HEK293 (cell line): ENCODE results near the gene GMDS.

ENCODE experiments used
- CTCF ChIP-seq: fragments of 450-650 bp; formaldehyde crosslinking; IDR thresholded peaks from 2 replicates; pipeline ENCODE4 v1.5.1; 2016; ENCODE audit warnings: missing biosample characterization, missing genetic modification characterization
- ZBTB11 ChIP-seq: fragments of 450-650 bp; formaldehyde crosslinking; conservative IDR thresholded peaks from 2 replicates; pipeline ENCODE4 v1.5.1; 2016; ENCODE audit warnings: low read depth, missing biosample characterization, missing genetic modification characterization
- ZBTB21 ChIP-seq: fragments of 450-650 bp; formaldehyde crosslinking; IDR thresholded peaks from 2 replicates; pipeline ENCODE4 v1.5.1; 2017; ENCODE audit warnings: missing biosample characterization, missing genetic modification characterization
- ZNF114 ChIP-seq: fragments of 450-650 bp; formaldehyde crosslinking; IDR thresholded peaks from 2 replicates; pipeline ENCODE4 v1.5.0; 2017; ENCODE audit warnings: missing biosample characterization, missing genetic modification characterization
- ZNF121 ChIP-seq: fragments of 450-650 bp; formaldehyde crosslinking; IDR thresholded peaks from 2 replicates; pipeline ENCODE4 v1.5.1; 2016; ENCODE audit warnings: missing biosample characterization, missing genetic modification characterization
- ZNF140 ChIP-seq: fragments of 450-650 bp; formaldehyde crosslinking; IDR thresholded peaks from 2 replicates; pipeline ENCODE4 v1.5.1; 2016; ENCODE audit warnings: missing biosample characterization, missing genetic modification characterization
- ZNF202 ChIP-seq: fragments of 450-650 bp; formaldehyde crosslinking; IDR thresholded peaks from 2 replicates; pipeline ENCODE4 v1.5.1; 2016; ENCODE audit warnings: missing biosample characterization, missing genetic modification characterization, borderline replicate concordance
- ZNF658 ChIP-seq: fragments of 450-650 bp; formaldehyde crosslinking; IDR thresholded peaks from 2 replicates; pipeline ENCODE4; 2016; ENCODE audit warnings: missing biosample characterization, missing genetic modification characterization

- TF ChIP-seq CTCF (tag by site-specific recombination) (no peak), ZNF140 (tag by site-specific recombination) (no peak), ZNF114 (no peak), ZNF121 (no peak), ZNF202 (tag by site-specific recombination) (no peak), ZBTB21 (tag by site-specific recombination) (no peak), ZBTB11 (no peak), ZNF658 (tag by site-specific recombination) (no peak)
Observed at GRCh38 chr6:2226775-2227174, 18.6 kb downstream of the GMDS start.
